ENCODE measurements around the gene PDIA6. TPM values are rescaled to one million over a fixed set of nuclear protein-coding genes. Genes with fewer than 3 reads are reported as not detected.

PDIA6 gene
- total RNA-seq, 1 experiment from 2014 or later: 317 TPM

DNA sequence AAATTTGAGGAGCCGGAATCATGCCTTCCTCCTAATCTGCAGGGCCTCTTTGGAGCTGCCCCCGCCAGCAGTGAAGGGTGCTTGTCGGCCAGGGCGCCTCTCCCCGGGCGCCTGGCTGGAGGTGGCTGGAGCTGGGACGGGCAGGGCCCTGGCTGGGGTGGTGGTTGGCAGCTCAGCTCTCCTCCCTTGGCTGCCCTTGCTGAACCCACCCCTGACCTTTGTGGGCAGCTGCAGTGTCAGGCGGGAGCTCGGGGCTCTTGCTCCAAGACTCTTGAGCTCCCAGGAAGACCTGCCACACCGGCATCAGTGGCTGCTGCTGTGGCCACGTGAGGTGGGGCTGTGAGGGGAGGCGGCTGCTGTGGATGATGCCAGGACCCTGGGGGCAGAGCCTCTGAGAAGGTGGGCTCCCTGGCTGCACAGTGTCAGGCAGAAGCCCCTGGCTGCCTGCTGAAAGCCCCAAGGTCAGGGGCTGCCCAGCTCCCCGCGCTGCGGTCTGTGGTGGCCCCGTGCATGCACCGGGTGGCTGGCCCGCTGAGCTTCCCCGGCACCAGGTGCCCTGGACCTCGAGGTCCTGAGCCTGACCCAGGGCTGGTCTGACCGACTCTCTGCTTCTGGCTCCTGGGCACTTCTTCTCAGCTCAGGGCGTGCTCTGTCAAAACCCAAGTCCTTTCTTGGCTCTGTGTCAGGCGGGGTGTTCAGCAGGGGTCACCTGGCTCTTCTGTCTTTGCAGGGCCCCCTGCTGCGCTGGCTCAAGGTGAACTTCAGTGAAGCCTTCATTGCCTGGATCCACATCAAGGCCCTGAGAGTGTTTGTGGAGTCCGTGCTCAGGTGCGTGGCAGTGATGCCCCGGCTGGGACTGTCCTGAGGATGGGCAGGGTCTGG, 34.5 kb downstream of the PDIA6 start:
- no TSS peak for BruUV-seq (replicated peaks)
- H3K27ac Mint-ChIP-seq (ENCODE audit: unreplicated experiment): no peak overlapping the region
- H3K4me1 Mint-ChIP-seq (ENCODE audit: low read depth, unreplicated experiment): peaks cover 4% of the 10 kb centered on the region
- TF ChIP-seq, protein P1, sequence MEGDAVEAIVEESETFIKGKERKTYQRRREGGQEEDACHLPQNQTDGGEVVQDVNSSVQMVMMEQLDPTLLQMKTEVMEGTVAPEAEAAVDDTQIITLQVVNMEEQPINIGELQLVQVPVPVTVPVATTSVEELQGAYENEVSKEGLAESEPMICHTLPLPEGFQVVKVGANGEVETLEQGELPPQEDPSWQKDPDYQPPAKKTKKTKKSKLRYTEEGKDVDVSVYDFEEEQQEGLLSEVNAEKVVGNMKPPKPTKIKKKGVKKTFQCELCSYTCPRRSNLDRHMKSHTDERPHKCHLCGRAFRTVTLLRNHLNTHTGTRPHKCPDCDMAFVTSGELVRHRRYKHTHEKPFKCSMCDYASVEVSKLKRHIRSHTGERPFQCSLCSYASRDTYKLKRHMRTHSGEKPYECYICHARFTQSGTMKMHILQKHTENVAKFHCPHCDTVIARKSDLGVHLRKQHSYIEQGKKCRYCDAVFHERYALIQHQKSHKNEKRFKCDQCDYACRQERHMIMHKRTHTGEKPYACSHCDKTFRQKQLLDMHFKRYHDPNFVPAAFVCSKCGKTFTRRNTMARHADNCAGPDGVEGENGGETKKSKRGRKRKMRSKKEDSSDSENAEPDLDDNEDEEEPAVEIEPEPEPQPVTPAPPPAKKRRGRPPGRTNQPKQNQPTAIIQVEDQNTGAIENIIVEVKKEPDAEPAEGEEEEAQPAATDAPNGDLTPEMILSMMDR (IDR thresholded peaks at IDR 0.05; ENCODE audit: unreplicated experiment): no peak
- CTCF ChIA-PET: no interaction called here
- no peak for DNase-seq
- H3K36me3 Mint-ChIP-seq (ENCODE audit: insufficient read depth, unreplicated experiment): peaks cover 61% of the 10 kb centered on the region
- no peaks in the 10 kb centered on the region for H3K9me3 Mint-ChIP-seq (ENCODE audit: low read depth, unreplicated experiment)
- intact Hi-C loops (cut with micrococcal nuclease; ENCODE audit: unreplicated experiment): no loop called here
- H3K27me3 Mint-ChIP-seq (ENCODE audit: unreplicated experiment): no peaks in the 10 kb centered on the region
- no peak overlapping the region for H3K4me3 Mint-ChIP-seq (ENCODE audit: low read depth, unreplicated experiment)

DNA sequence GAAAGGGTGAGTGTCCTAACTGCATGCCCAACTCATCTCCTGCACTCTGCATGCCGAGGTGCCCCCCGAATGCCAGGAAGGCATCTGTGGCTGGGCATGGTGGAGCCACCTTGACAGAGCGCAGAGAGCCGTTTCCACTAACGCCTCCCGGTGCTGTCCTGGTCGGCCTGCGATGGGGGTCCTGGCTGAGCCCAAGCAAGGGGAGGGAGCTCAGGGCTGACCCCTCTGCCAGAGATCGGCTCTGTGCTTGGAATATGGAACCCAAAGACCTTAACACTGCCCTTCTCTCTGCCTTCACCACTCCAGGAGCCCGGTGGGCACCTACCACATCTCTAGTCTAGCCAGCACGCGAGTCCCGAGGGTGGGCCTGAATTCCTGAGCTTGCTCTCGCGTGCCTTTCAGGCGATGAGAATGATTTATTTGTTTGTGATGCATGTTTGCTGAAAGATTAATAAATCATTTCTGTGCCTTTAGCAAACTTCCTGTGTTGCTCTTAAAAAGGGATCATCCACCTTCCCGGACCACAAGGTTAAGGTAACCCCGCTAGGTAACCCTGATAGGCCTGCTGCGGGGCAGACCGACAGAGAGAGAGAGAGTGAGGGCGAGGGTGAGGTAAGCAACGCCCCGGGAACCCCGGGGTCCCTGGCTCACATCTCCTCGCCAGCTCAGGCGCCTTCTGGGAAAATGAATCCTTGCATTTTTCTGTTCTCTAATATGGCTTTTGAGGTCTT, 35.3 kb downstream of the PDIA6 start:
- Mint-ChIP-seq H3K27me3 (ENCODE audit: unreplicated experiment) (no peaks in the 10 kb centered on the region), H3K36me3 (ENCODE audit: insufficient read depth, unreplicated experiment) (peaks cover 63% of the 10 kb centered on the region), H3K4me1 (ENCODE audit: low read depth, unreplicated experiment) (no peaks in the 10 kb centered on the region), H3K9me3 (ENCODE audit: low read depth, unreplicated experiment) (no peaks in the 10 kb centered on the region), H3K4me3 (ENCODE audit: low read depth, unreplicated experiment) (no peak overlapping the region), H3K27ac (ENCODE audit: unreplicated experiment) (no peak overlapping the region)
- intact Hi-C loops (cut with micrococcal nuclease; ENCODE audit: unreplicated experiment): no loop called here
- TF ChIP-seq, protein P1 (IDR thresholded peaks at IDR 0.05; ENCODE audit: unreplicated experiment): no peak
- BruUV-seq (replicated peaks): no TSS peak
- DNase-seq: no peak
- CTCF ChIA-PET: interaction anchor here (0.6 kb wide), 1 partner anchor 9 kb away, joined by 3 read pairs; no protein-coding TSS in a partner anchor

DNA sequence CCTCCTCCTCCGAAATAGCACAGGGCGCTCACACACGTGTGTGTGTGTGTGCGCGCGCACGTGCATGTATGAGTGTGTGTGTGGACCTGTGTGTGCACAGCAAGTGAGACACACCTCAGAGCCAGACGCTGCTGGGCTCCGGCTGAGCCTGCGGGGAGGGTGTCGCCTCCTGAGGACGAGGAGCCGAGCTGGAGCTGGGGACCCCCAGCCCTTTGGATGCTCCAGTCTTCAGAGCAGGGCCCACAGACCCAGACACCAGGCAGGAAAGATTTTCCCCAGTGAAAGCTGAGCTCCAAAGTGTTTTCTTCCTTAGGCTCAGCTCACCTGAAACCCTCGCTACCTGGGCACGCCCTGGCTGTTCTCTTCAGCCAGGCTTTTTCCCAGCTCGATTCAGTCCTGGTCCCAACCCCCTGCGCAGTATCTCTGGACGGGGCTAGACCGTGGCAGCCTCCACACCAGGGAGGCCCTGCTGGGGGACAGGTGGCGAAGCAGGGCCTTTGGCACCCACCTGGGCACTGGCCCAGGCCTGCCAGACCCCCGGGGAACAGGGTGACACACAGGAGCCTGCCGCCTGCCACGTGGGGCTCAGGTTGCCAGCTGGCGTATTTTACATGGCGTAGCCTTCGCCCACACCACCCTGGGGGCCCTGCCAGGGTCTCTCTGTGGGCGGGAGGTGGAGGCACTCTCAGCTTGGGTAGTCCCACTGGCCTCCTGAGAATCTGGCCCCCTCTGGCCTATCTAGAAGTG, 36.2 kb downstream of the PDIA6 start:
- Mint-ChIP-seq H3K27ac (ENCODE audit: unreplicated experiment) (no peak overlapping the region), H3K4me1 (ENCODE audit: low read depth, unreplicated experiment) (no peaks in the 10 kb centered on the region), H3K4me3 (ENCODE audit: low read depth, unreplicated experiment) (no peak overlapping the region), H3K27me3 (ENCODE audit: unreplicated experiment) (no peaks in the 10 kb centered on the region), H3K9me3 (ENCODE audit: low read depth, unreplicated experiment) (no peaks in the 10 kb centered on the region), H3K36me3 (ENCODE audit: insufficient read depth, unreplicated experiment) (peaks cover 54% of the 10 kb centered on the region)
- no peak for DNase-seq
- TF ChIP-seq, protein P1 (IDR thresholded peaks at IDR 0.05; ENCODE audit: unreplicated experiment): no peak
- no TSS peak for BruUV-seq (replicated peaks)
- CTCF ChIA-PET: no interaction called here
- intact Hi-C loops (cut with micrococcal nuclease; ENCODE audit: unreplicated experiment): no loop called here

DNA sequence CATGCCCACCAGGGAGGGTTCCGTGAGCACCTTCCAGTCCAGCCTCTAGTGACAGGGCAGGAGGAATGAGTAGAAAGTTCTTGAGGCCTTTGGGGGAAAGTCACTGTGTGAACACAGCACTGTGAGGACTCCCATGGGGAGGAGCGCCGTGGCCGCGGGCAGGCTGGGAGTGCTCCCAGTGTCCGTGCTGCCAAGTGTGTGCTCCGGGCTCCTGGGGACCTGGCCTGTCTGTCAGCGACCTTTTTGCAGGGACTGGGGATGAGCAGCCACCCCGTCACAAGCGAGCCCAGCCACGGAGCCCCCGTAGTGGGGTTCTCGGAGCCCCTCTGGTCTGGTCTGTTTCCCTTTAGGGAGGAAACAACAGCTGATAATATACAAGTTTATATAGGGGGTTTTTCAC, 36.8 kb downstream of the PDIA6 start:
- BruUV-seq (replicated peaks): no TSS peak
- CTCF ChIA-PET: no interaction called here
- Mint-ChIP-seq H3K4me1 (ENCODE audit: low read depth, unreplicated experiment) (no peaks in the 10 kb centered on the region), H3K4me3 (ENCODE audit: low read depth, unreplicated experiment) (no peak overlapping the region), H3K9me3 (ENCODE audit: low read depth, unreplicated experiment) (no peaks in the 10 kb centered on the region), H3K27ac (ENCODE audit: unreplicated experiment) (no peak overlapping the region), H3K36me3 (ENCODE audit: insufficient read depth, unreplicated experiment) (peaks cover 48% of the 10 kb centered on the region), H3K27me3 (ENCODE audit: unreplicated experiment) (no peaks in the 10 kb centered on the region)
- DNase-seq: no peak
- intact Hi-C loops (cut with micrococcal nuclease; ENCODE audit: unreplicated experiment): no loop called here
- TF ChIP-seq, protein P1 (IDR thresholded peaks at IDR 0.05; ENCODE audit: unreplicated experiment): no peak
